ENCODE measurements around the gene CGB1. TPM values are rescaled to one million over a fixed set of nuclear protein-coding genes. Genes with fewer than 3 reads are reported as not detected.

The CGB1 gene
- polyA plus RNA-seq, 1 donor (not counting 4 experiments of a cell fraction or from before 2014, with no cell fraction given) = not detected

GRCh38 chr19:48987323-48987722, 49.4 kb downstream of the CGB1 start:
- no peaks in the 10 kb centered on the region for H4K20me1 ChIP-seq (ENCODE audit: control insufficient read depth, extremely low read depth, insufficient read depth, low read length)
- DNase-seq (ENCODE audit: low read depth, low spot score) (no peak), FAIRE-seq (no peak)
- H3K4me2 ChIP-seq (ENCODE audit: control insufficient read depth, extremely low read depth, insufficient read depth, low read depth, low read length) = no peak overlapping the region
- H3K9me3 ChIP-seq (ENCODE audit: control insufficient read depth, low read depth, low read length) = no peaks in the 10 kb centered on the region
- H3K36me3 ChIP-seq (ENCODE audit: control insufficient read depth in 2 of 2, extremely low read depth in 1 of 2, insufficient read depth in 2 of 2, low read length in 2 of 2) = peaks cover 49% of the 10 kb centered on the region in 2 experiments
- H3K9ac ChIP-seq (ENCODE audit: control insufficient read depth, extremely low read depth, insufficient read depth, low read length) = no peak overlapping the region
- peaks cover 4% of the 10 kb centered on the region for H3K4me1 ChIP-seq (ENCODE audit: control insufficient read depth, extremely low read depth, insufficient read depth, low read length)
- no peaks in the 10 kb centered on the region for H3K9me1 ChIP-seq (ENCODE audit: control insufficient read depth, extremely low read depth, insufficient read depth, low read length)
- H3K27me3 ChIP-seq (ENCODE audit: control insufficient read depth, extremely low read depth, insufficient read depth, low read length) = no peaks in the 10 kb centered on the region
- TF ChIP-seq EZH2 (IDR thresholded peaks at IDR 0.05; ENCODE audit: low read length) (no peak), CTCF (optimal IDR thresholded peaks at IDR 0.05 in 1 of 3, IDR thresholded peaks at IDR 0.05 in 1 of 3, conservative IDR thresholded peaks at IDR 0.05 in 1 of 3; ENCODE audit: extremely low read depth in 1 of 3, insufficient read depth in 2 of 3, low read length in 3 of 3) (no peak)
- no peak overlapping the region for H3K27ac ChIP-seq (ENCODE audit: control insufficient read depth, insufficient read depth, low read length)
- dilution Hi-C loops (cut with MboI; ENCODE audit: extremely low pct_ligation_motif_present, low sequenced_read_pairs) = no loop called here
- H3K4me3 ChIP-seq (ENCODE audit: control insufficient read depth in 2 of 3, extremely low read depth in 1 of 3, insufficient read depth in 2 of 3, low read depth in 1 of 3, low read length in 3 of 3) = no peak overlapping the region
- H3K79me2 ChIP-seq (ENCODE audit: control insufficient read depth, insufficient read depth, low read length) = peaks cover 32% of the 10 kb centered on the region
- H2AFZ ChIP-seq (ENCODE audit: control insufficient read depth, low read length) = no peak overlapping the region

GRCh38 chr19:48986211-48986610, 50.5 kb downstream of the CGB1 start:
- H3K4me3 ChIP-seq (ENCODE audit: control insufficient read depth in 2 of 3, extremely low read depth in 1 of 3, insufficient read depth in 2 of 3, low read depth in 1 of 3, low read length in 3 of 3) = no peak overlapping the region
- DNase-seq (ENCODE audit: low read depth, low spot score) = no peak
- no peak overlapping the region for H3K9ac ChIP-seq (ENCODE audit: control insufficient read depth, extremely low read depth, insufficient read depth, low read length)
- no peaks in the 10 kb centered on the region for H3K9me3 ChIP-seq (ENCODE audit: control insufficient read depth, low read depth, low read length)
- H3K4me1 ChIP-seq (ENCODE audit: control insufficient read depth, extremely low read depth, insufficient read depth, low read length) = no peaks in the 10 kb centered on the region
- TF ChIP-seq CTCF (optimal IDR thresholded peaks at IDR 0.05 in 1 of 3, IDR thresholded peaks at IDR 0.05 in 1 of 3, conservative IDR thresholded peaks at IDR 0.05 in 1 of 3; ENCODE audit: extremely low read depth in 1 of 3, insufficient read depth in 2 of 3, low read length in 3 of 3) (no peak), EZH2 (IDR thresholded peaks at IDR 0.05; ENCODE audit: low read length) (no peak)
- no peak overlapping the region for H2AFZ ChIP-seq (ENCODE audit: control insufficient read depth, low read length)
- H3K36me3 ChIP-seq (ENCODE audit: control insufficient read depth in 2 of 2, extremely low read depth in 1 of 2, insufficient read depth in 2 of 2, low read length in 2 of 2) = peaks cover 56 to 58% of the 10 kb centered on the region in 2 experiments
- no peak for FAIRE-seq
- H3K9me1 ChIP-seq (ENCODE audit: control insufficient read depth, extremely low read depth, insufficient read depth, low read length) = no peaks in the 10 kb centered on the region
- dilution Hi-C loops (cut with MboI; ENCODE audit: extremely low pct_ligation_motif_present, low sequenced_read_pairs) = no loop called here
- no peak overlapping the region for H3K4me2 ChIP-seq (ENCODE audit: control insufficient read depth, extremely low read depth, insufficient read depth, low read depth, low read length)
- peaks cover 20% of the 10 kb centered on the region for H3K79me2 ChIP-seq (ENCODE audit: control insufficient read depth, insufficient read depth, low read length)
- H3K27ac ChIP-seq (ENCODE audit: control insufficient read depth, insufficient read depth, low read length) = no peak overlapping the region
- H4K20me1 ChIP-seq (ENCODE audit: control insufficient read depth, extremely low read depth, insufficient read depth, low read length) = no peaks in the 10 kb centered on the region
- H3K27me3 ChIP-seq (ENCODE audit: control insufficient read depth, extremely low read depth, insufficient read depth, low read length) = no peaks in the 10 kb centered on the region
